A549 treated with CpdA at 1 μM for 4 hours (cell line): Measurements from ENCODE around the gene HUS1B. TPM values are rescaled to one million over a fixed set of nuclear protein-coding genes. Genes with fewer than 3 reads are reported as not detected.

Experiments
- total RNA-seq: library from RNA; stranded (reverse); fragments of 200-300 nt; extraction: Qiagen RNA extraction; gene quantifications from 5 replicates; pipeline ENCODE4 v1.2.3, GENCODE V29; 2022; ENCODE audit warnings: low read depth

HUS1B gene
- 0.16 to 0.32 TPM (median 0.18 TPM) in 3 of 5 replicates, not detected in the others for total RNA-seq

GRCh38 chr6:656460-657252, at the start of gene HUS1B:
Gene HUS1B, minus strand, starts transcription at chr6:657100. Its CDS starts 156 bp downstream, at chr6:656944.

DNA sequence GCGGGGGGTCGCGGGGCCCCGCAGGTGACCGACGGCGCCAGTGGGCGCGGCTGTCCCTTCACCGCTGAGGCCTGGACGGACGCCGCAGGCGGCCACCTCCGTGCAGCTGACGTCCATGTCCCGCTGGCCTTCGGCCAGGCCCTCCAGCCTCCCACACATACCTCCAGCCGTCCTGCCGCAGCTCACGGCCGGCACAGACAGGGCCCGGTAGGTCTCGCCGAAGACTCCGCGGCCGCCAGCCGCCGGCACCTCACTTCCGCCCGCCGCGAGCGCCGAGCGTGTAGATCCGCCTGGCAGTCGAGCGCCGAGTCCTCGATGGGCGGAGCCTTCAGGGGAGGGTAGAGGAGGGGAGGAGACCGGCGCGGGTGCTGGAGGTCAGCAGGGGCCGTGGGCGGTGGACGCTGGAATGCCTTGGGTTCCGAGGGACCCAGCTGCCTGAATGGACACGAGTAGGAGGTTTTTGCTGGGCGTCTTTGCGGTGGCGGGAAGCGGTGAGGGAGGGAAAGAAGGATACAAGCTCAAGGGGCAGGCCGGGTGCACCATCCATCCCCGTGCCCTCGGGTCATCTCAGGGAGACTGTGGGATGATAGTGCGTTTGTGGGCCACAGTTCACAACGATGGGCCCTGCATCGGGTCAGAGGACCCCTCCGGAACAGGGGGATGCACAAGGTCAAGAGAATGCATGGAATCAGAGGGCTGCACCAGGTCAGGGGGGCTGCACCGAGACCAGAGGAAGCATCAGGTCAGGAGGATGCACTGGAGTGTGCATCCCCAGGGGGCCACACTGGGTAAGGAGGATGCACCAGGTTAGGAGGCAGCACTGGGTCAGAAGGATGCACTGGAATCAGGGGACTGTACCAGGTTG, 36.2 kb upstream of the HUS1B start, which contains the start of gene EXOC2:
Gene EXOC2, minus strand, starts transcription at position 282 of the 865 bp plus-strand sequence. CDS start 55,321 bp downstream, outside the sequence.

Other genes with a start within 250 kb of the HUS1B start
- gene EXOC2, start 36.0 kb upstream of the HUS1B start, total RNA-seq: 9.8 to 12.0 TPM (median 11.7 TPM) in 5 replicates